ENCODE data around the gene PSENEN.

GRCh38 chr19:35787227-35787799, 41.9 kb downstream of the PSENEN start:
- TF ChIP-seq POLR2A (IDR thresholded peaks at IDR 0.05) (no peak), CTCF (IDR thresholded peaks at IDR 0.05) (no peak)
